ENCODE data around the gene B2M. TPM values are rescaled to one million over a fixed set of nuclear protein-coding genes. Genes with fewer than 3 reads are reported as not detected.
"Not testable (repeated sequence)": the region's sequence is repeated elsewhere in the genome, so short reads cannot be mapped to it uniquely, and the experiment has no call there.

Gene B2M
- total RNA-seq, 1 donor from 2014 or later = 21.5 TPM

DNA sequence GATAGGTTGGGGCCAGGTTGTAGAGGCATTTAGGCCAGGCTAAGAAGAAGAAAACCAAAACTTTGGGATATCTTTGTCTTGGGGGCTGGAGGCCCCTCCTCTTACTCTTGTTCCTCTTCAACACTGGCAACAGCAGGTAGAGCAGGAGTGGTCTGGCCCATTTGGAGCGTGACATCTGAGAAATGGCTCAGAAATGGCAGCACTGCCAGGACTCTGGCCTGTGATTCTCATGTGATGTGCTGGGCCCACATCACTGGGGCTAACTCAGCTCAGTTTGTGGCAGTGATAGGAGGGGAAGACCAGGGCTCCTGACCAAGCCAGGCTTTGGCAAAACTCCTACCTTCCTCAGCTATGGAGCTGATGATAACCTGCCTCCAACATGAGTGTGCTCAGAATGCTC is 18.7 kb upstream of the B2M start:
- Mint-ChIP-seq H3K4me3 (ENCODE audit: unreplicated experiment) (no peak overlapping the region), H3K36me3 (ENCODE audit: unreplicated experiment) (no peaks in the 10 kb centered on the region), H3K27ac (ENCODE audit: unreplicated experiment) (no peak overlapping the region), H3K27me3 (ENCODE audit: unreplicated experiment) (peaks cover 2% of the 10 kb centered on the region), H3K4me1 (ENCODE audit: low read depth, unreplicated experiment) (no peaks in the 10 kb centered on the region), H3K9me3 (ENCODE audit: unreplicated experiment) (peaks cover under 1% of the 10 kb centered on the region)
- DNase-seq = no peak
- TF ChIP-seq, protein P1, sequence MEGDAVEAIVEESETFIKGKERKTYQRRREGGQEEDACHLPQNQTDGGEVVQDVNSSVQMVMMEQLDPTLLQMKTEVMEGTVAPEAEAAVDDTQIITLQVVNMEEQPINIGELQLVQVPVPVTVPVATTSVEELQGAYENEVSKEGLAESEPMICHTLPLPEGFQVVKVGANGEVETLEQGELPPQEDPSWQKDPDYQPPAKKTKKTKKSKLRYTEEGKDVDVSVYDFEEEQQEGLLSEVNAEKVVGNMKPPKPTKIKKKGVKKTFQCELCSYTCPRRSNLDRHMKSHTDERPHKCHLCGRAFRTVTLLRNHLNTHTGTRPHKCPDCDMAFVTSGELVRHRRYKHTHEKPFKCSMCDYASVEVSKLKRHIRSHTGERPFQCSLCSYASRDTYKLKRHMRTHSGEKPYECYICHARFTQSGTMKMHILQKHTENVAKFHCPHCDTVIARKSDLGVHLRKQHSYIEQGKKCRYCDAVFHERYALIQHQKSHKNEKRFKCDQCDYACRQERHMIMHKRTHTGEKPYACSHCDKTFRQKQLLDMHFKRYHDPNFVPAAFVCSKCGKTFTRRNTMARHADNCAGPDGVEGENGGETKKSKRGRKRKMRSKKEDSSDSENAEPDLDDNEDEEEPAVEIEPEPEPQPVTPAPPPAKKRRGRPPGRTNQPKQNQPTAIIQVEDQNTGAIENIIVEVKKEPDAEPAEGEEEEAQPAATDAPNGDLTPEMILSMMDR (IDR thresholded peaks at IDR 0.05; ENCODE audit: partially characterized antibody, unreplicated experiment) = no peak

- Mint-ChIP-seq H3K4me3 (ENCODE audit: unreplicated experiment) (no peak overlapping the region), H3K4me1 (ENCODE audit: low read depth, unreplicated experiment) (no peaks in the 10 kb centered on the region), H3K9me3 (ENCODE audit: unreplicated experiment) (no peaks in the 10 kb centered on the region), H3K27me3 (ENCODE audit: unreplicated experiment) (no peaks in the 10 kb centered on the region), H3K27ac (ENCODE audit: unreplicated experiment) (no peak overlapping the region), H3K36me3 (ENCODE audit: unreplicated experiment) (no peaks in the 10 kb centered on the region)
- no peak for DNase-seq
- TF ChIP-seq, protein P1 (IDR thresholded peaks at IDR 0.05; ENCODE audit: partially characterized antibody, unreplicated experiment) = no peak
Observed at GRCh38 chr15:44694416-44694815, 16.9 kb upstream of the B2M start.

GRCh38 chr15:44695294-44695693 is 16.0 kb upstream of the B2M start:
- H3K27me3 Mint-ChIP-seq (ENCODE audit: unreplicated experiment) = no peaks in the 10 kb centered on the region
- H3K36me3 Mint-ChIP-seq (ENCODE audit: unreplicated experiment) = no peaks in the 10 kb centered on the region
- H3K27ac Mint-ChIP-seq (ENCODE audit: unreplicated experiment) = no peak overlapping the region
- DNase-seq = no peak
- no peaks in the 10 kb centered on the region for H3K9me3 Mint-ChIP-seq (ENCODE audit: unreplicated experiment)
- H3K4me3 Mint-ChIP-seq (ENCODE audit: unreplicated experiment) = no peak overlapping the region
- TF ChIP-seq, protein P1 (IDR thresholded peaks at IDR 0.05; ENCODE audit: partially characterized antibody, unreplicated experiment) = no peak
- H3K4me1 Mint-ChIP-seq (ENCODE audit: low read depth, unreplicated experiment) = no peaks in the 10 kb centered on the region

GRCh38 chr15:44697014-44697413 is 14.3 kb upstream of the B2M start:
- Mint-ChIP-seq H3K4me3 (ENCODE audit: unreplicated experiment) (no peak overlapping the region), H3K27me3 (ENCODE audit: unreplicated experiment) (no peaks in the 10 kb centered on the region), H3K27ac (ENCODE audit: unreplicated experiment) (no peak overlapping the region), H3K4me1 (ENCODE audit: low read depth, unreplicated experiment) (no peaks in the 10 kb centered on the region), H3K36me3 (ENCODE audit: unreplicated experiment) (no peaks in the 10 kb centered on the region), H3K9me3 (ENCODE audit: unreplicated experiment) (no peaks in the 10 kb centered on the region)
- DNase-seq = no peak
- TF ChIP-seq, protein P1 (IDR thresholded peaks at IDR 0.05; ENCODE audit: partially characterized antibody, unreplicated experiment) = no peak

GRCh38 chr15:44698641-44699040 is 12.7 kb upstream of the B2M start:
- H3K9me3 Mint-ChIP-seq (ENCODE audit: unreplicated experiment) = no peaks in the 10 kb centered on the region

DNA sequence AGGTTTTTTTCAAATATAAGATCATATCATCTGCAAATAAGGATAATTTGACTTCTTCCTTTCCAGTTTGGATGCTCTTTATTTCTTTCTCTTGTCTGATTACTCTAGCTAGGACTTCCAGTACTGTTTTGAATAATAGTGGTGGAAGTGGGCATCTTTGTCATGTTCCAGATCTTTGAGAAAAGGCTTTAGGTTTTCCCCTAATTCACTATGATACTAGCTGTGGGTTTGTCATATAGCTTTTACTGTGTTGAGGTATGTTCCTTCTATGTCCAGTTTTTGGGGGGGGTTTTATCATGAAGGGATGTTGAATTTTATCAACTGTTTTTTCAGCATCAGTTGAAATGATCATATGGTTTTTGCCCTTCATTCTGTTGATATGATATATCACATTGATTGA is 10.6 kb upstream of the B2M start:
- H3K4me1 Mint-ChIP-seq (ENCODE audit: low read depth, unreplicated experiment); DNase-seq; H3K4me3 Mint-ChIP-seq (ENCODE audit: unreplicated experiment); H3K9me3 Mint-ChIP-seq (ENCODE audit: unreplicated experiment); H3K36me3 Mint-ChIP-seq (ENCODE audit: unreplicated experiment); H3K27ac Mint-ChIP-seq (ENCODE audit: unreplicated experiment); H3K27me3 Mint-ChIP-seq (ENCODE audit: unreplicated experiment): not testable (repeated sequence)

More at GRCh38 chr15:44698641-44699040, 12.7 kb upstream of the B2M start:
- Mint-ChIP-seq H3K4me1 (ENCODE audit: low read depth, unreplicated experiment) (no peaks in the 10 kb centered on the region), H3K27ac (ENCODE audit: unreplicated experiment) (no peak overlapping the region), H3K4me3 (ENCODE audit: unreplicated experiment) (no peak overlapping the region), H3K36me3 (ENCODE audit: unreplicated experiment) (no peaks in the 10 kb centered on the region), H3K27me3 (ENCODE audit: unreplicated experiment) (no peaks in the 10 kb centered on the region)
- TF ChIP-seq, protein P1 (IDR thresholded peaks at IDR 0.05; ENCODE audit: partially characterized antibody, unreplicated experiment) = no peak
- DNase-seq = no peak

All from glutamatergic neuron (in vitro differentiated cells).